ENCODE data around the gene HJURP.

Gene HJURP

DNA sequence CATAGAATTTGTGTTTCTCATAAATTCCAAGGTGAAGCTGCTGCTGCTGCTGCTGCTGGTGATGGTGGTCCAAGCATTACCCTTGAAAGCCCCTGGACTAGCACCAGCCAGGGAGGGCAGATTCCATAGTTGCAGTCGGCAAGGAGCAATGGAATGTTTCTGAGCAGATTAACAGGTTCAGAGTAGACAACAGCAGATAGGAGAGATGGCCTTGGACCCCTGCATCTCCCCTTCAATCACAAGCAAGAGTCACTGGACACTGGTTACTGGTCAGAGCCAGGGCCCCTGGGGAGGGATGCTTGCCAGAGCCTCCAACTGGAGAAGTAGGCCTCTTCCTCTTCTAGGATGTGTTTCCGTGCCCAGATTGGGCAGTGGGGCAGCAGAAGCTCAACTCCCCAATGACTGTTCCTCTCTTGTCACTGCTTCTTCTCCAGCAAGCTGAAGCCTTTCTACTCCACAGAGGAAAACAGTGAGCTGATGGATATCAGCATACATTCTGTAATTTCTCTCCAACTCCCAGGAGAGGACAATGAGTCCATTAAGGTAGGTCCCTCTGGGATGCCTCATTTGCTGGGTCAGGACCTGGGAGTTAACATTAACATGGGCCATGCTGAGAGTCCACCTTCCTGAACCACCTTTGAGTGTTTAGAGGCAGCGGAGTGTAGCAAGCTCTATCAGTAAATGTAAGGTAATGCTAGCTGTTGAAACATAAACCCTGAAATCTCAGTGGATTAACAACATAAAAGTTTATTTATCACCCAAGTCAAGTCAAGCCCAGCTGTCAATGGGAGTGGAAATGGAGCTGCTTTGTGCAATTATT lies 40.9 kb downstream of the HJURP start:
- no peak for DNase-seq (ENCODE audit: low read depth)

DNA sequence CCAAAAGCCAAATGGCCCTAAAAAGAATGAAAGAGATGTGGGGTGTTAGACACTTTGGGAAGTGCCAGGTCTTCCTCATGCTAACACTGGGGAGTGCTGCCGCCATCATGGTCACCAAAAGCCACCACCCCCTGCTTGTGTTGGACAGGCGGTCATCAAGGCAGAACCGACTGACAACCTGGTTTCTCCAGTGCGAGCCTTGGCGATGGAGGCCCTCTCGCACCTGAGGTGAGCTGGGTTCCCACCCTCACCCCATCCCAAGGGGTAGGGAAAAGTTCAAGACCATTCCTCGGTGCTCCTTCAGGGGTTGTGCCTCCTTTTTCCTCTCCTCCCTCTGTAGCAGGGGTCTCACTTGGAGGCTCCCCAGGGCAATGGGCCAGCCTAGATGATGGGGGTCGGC lies 42.6 kb downstream of the HJURP start:
- no peak for DNase-seq (ENCODE audit: low read depth)

DNA sequence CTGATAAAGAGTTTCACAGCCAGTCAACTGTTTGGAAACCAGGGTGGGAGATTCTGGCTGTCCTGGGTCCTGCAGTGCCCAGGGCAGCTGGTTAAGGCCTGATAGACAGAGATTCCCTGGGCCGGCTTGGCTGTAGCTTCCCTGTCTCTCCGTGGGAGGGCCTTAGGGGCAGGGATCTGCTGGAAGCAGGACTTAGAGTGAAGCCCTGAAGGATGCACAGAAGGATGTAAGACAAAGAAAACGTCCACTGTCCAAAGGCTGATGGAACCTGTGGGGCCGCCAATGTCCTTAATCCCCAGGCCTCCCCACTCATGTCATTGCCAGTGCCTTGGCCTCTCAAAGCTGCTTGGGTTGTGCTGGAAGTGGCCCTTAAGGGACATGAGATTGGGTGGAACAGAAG lies 43.2 kb downstream of the HJURP start:
- no peak for DNase-seq (ENCODE audit: low read depth)

DNA sequence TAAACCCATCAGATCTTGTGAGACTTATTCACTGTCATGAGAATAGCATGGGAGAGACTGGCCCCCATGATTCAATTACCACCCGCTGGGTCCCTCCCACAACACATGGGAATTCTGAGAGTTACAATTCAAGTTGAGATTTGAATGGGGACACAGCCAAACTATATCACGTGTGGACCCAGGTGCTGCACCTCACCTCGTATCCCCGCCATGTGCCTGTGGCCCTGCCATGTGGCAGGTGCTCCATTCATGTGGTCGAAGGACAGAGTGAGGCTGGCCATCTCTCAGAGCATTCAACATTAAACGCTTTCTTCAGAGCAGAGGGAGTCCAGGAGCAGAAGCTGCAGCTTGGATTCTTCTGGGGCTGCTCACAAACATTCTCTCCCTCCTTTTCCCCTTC lies 44.0 kb downstream of the HJURP start:
- DNase-seq (ENCODE audit: low read depth): no peak

DNA sequence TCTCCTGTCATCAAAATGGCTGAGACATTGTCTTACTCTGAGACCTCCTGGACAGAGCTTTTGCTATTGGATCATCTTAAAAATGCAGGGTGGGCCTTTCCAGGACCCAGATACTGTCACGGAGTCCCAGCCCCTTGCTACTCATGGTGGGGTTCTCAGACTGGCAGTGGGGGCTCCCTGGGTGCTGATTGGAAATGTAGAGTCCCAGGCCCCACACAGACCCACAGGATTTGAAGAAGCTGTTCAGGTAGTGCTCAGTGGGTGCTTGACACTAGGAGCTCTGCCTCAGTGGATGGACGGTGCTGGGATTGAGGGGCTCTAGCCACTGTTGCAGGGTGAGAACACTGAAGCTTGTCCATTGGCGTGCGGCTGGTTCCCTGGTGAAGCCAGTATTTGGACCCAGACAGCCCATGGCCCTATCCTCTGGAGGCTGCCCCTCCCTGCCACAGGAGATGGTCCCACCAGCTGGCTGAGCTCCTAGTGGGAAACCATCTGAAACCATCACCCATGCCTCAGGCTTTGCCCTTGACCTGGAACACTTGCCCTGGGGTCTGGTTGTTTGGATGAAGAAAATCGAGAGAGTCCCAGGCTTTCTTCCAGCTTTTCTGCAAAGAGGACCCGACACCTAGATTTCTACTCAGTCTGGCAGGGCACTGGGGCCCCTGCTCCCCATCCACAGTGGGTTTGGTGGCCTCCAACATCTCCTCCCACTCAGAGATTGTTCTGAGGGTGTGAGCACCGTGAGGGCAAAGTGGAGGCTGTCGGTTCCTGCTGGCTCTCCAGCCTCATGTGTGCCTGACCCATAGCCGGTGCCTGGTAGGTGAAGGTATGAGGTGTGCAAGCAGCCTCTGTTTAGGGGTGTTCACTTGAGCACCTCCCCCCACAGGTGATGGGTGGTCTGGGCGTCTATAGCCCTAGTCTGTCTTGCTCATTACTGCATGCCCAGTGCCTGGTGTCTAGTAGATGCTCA lies 46.1 kb downstream of the HJURP start:
- DNase-seq (ENCODE audit: low read depth): no peak

DNA sequence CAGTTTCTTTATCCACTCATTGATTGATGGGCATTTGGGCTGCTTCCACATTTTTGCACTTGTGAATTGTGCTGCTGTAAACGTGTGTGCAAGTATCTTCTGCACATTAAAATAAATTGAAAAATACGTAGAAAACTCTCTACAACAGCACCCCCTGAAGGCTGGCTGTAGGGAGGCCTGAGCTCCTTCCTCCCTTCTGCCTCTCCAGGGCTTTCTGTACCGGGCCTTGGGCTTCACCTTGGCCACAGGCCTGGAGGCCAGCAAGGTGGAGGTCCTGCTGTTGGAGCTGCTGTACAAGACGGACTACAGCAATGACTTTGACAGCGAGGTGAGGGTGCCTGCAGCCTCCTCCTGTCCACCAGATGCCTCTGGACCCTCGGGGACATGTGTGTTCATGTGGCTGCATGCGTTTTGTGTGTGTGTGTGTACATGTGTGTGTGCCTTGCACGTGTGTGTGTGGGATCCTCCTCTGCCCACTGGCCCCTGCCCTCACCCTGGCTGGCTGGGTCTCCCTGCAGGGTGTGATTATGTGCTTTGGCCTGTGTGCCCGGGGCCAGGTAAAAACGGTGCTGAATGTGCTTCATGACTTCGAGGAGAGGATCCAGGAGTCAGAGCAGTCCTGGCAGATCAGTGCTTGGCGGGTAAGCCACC lies 47.0 kb downstream of the HJURP start:
- no peak for DNase-seq (ENCODE audit: low read depth)

DNA sequence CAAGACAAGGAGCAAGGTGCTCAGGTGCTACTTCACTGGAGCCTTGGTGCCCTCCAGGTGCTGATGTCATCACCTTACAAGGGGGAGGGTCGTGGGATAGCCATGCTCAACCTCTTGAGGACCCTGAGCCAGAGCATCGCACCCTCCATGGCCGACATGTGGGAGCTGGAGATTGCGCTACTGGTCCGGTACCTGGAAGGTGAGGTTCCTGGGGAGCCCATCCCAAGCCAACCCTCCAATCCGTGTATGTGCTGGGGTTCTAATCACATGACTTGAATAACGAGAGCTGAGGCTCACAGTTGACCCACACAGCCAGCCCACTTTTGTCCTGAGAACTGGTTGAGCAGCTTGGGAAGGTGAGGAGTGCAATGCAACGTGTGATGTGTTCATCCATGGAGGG lies 50.3 kb downstream of the HJURP start:
- DNase-seq (ENCODE audit: low read depth): no peak

DNA sequence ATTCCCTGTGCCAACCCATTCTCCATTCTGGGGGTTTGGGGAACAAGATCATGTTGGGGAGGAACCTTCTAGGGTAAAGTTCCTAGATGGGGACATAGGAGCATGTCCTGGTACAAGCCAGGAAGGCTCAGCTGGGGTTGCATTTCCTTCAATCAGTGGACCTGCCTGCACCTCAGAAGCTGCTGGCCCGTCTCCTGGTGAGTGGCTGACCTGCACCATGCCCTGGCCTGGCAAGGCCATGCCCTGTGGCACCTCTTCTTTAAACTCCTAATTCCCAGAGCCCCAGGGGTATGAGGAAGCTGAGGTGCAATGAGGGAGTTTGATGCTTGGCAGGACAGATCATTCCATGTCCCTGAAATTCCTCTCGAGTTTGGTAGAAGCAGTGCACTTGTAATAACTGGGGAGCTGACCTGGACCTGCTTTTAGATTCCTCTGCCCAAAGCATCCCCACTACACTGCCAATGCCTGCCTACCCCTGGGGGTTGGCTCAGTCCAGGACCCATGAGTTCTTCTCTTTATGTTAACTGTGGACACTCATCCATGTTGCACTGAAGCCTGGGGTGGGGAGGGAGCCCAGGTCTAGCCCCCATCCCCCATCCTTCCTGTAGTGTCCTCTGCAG lies 50.9 kb downstream of the HJURP start:
- no peak for DNase-seq (ENCODE audit: low read depth)

DNA sequence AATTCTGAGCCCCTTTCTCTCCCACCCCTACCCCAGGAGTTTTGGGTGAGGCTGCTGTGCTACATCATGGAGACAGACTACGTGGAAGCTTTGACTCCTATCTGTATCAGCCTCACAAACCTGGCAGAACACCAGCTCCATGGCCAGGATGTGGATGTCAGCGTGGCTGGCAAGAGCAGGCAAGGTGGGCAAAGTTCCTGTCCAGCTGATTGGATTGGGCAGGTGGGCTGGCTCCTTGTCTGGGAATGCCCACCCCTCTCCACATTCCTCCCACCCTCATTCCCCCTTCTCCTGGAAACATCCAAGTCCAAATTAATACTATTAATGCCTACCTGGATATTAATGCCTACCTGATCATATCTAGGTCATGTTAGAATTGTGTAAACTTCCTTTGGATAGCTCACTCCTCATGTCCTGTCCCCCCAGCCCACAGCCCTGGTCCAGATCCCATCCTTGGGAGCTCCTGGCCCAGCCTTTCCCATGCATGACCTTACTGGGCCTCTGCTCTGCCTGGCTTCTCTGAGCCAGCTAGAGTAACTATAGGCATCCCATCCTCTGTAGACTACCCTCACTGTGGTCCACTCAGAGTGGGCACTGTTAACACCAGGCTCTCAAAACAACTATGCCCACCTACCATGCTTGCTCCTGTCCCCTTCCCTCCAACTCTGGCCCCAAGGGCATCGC lies 52.1 kb downstream of the HJURP start:
- DNase-seq (ENCODE audit: low read depth): no peak

DNA sequence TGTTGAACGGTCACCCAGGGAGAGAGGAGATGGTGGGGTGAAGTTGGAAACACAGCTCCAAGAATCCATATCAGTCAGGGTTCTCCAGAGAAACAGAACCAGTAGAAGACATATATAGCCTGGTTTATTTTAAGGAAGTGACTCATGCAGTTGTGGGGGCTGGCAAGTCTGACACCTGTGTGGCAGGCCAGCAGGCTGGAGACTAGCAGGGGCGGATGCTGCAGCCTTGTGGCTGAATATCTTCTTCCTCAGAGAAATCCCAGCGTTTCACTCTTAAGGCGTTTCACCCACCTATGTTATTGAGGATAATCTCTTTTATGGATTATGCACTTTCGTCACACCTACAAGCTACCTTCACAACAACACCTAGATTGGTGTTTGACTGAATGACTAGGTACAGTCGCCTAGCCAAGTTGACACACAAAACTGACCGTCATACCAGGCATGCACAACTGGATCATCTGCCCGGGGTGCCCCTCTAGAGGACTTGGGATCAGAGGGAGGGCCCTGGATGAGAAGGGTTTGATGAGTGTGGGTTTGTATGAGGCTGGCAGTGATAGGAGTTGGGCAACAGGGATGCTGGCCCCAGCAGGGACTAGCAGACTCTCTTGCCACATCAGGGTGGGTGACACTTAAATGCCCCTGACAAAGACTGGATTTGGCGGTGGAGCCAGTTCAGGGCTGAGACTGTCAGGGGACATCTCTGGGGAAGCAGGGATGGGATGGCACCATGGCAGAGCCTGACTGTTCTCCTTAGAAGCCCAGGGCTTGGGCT lies 52.8 kb downstream of the HJURP start:
- DNase-seq (ENCODE audit: low read depth): no peak

DNA sequence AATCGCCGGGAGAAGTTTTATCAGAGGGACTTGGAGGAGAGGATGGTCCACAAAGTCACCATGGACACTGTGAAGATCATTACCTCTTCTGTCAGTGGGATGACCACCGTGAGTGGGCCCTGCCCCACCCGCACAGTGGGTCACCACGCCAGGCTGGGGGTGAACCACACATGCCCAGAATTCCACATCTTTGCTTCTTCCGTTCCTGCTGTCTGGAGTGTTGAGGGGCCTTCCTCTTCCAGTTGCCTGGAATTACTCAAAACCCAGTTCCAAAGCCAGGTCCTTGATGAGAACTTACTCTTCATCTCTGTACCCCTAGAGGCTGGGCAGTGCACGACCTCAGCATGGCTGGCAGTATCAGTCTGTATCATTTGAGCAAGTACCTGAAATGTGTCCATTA lies 54.1 kb downstream of the HJURP start:
- DNase-seq (ENCODE audit: low read depth): no peak

DNA sequence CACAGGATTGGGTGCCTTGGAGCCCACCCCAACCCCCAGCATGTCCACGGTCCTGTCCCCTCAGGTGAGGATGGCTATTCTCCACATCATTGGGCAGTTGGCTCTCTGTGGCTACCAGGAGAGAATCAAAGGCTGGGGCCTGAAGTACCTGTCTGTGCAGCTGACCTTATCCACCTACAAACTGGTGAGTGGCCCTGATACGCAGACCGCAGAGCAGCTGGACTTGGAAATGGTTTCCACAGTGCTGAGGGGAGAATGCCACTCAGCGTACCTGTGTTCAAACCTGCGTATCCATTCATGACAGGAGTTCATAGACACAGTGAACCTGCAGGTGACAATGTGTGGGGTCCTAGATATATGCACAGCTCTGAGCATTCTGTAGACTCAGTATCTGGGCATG lies 54.6 kb downstream of the HJURP start:
- no peak for DNase-seq (ENCODE audit: low read depth)

DNA sequence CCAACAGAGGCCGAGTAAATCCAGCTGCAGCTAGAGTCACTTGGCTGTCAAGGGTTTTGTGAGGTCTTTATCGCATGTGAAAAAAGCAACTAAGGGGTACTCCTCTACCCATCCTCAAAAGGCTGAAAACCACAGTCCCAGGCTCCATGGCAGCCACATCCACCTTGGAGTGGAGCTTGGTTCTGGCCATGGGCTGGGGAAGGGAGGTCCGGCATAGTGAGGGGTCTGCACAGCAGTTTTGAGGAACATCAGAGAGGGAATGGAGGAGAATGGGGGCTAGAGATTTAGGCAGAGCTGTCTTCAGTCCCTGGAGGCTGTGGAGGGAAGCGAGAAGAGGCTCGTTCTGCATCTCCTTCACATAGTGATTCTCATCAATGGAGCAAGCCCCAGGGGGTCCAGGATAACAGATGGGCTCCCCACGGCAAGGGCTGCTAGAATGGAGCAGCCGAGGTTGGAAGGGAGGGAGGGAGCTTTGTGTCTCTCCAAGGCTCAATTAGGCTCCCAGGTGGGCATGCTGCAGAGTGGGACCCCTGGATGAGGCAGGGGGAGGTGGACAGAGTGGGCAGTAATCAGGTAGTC lies 55.2 kb downstream of the HJURP start:
- DNase-seq (ENCODE audit: low read depth): no peak

DNA sequence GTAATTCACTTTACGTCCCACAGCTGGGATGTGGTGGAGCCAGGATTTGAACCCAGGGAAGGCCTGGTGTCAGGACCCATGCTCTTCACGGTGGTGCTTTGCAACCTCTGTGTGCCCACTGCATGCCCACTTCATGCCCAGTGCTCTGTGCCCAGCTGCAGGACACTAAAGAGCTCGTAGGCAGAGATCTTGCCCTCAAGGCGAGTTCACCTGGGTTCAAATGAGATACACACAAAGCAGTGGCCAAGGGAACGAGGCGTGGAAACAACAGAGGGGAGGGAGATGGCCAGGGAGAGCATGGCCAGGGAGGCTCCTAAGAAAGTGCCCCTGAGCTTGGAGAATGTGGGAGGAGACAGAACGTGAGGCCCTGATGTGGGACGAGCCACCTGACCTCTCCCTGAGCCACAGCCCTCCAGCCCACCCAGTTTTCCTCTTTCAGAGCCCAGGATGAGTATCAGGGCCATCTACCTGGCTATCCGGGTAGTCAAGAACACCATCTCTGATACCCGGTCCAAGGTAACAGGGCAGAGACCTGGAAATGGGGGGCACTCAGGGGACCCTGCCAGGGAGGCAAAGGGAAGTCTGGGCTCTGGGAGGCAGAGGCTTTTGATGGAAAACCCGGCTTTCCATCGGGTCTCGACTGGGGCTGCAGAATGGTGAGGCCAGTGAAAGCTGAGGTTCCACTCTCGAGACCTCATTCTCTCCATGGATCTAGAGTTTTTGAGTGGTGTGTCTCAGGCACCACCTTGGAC lies 55.8 kb downstream of the HJURP start:
- DNase-seq (ENCODE audit: low read depth): no peak

DNA sequence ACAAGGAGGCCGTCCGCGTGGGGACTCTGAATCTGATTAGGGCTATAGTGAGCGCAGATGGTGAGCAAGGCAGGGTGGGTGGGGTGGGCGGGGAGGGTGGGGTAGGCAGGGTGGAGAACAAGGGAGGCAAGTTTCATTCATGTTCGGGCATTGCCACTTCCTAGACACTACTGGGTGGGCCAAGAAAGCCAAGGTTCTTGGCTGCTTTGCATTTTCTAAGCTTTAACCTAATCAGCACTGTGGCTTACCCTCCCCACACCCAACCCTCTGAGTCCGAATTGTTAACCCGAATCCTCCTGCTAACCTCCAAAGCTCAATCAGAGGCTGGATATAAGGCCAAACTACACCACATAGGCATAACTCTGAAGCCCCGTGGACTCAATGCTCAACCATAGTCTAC lies 58.1 kb downstream of the HJURP start:
- no peak for DNase-seq (ENCODE audit: low read depth)

DNA sequence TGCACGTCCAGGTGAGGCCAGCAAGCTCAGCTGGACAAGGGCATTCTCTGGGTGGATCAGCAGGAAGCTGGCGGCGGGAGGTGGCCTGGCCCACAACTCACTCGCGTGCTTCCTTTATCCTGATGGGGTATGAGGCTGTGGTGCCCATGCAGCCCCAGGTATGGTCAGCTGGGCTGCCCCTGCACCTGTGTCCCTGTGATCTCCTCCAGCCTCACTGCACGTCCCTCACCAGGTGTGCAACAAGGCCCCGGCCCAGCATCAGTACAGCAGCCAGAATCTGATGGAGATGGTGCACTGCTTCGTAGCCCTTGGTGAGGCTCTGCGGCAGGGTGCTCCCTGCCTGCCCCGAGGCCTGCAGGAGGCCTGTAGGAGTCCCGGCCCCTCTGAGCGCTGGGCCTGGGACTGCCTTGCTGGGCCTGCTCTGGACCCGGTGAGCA lies 58.6 kb downstream of the HJURP start:
- no peak for DNase-seq (ENCODE audit: low read depth)

DNA sequence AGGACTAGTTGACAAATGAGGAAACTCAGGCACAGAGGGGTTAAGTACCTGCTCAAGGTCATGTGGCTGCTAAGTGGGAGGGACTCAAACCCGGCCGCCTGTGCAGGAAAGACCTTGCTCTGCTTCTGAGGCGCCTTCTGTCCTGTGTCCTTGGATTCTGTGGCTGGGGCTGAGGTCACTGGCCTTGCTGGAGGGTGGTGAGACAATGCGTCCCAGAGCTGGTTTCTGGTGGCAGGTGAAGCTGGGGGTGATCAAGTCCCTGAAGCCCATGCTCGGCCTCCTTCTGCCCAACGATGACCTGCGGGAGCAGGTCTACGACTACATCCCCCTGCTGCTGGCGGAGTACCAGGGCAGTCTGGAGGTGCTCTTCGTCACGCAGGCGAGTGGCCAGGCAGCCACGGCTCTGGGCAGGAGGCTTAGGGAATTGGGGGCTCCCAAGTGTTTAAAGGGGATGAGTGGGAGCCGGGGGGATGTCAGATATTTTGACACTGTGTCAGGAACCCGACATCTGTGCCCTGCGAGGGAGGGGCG lies 60.1 kb downstream of the HJURP start:
- DNase-seq (ENCODE audit: low read depth): no peak

DNA sequence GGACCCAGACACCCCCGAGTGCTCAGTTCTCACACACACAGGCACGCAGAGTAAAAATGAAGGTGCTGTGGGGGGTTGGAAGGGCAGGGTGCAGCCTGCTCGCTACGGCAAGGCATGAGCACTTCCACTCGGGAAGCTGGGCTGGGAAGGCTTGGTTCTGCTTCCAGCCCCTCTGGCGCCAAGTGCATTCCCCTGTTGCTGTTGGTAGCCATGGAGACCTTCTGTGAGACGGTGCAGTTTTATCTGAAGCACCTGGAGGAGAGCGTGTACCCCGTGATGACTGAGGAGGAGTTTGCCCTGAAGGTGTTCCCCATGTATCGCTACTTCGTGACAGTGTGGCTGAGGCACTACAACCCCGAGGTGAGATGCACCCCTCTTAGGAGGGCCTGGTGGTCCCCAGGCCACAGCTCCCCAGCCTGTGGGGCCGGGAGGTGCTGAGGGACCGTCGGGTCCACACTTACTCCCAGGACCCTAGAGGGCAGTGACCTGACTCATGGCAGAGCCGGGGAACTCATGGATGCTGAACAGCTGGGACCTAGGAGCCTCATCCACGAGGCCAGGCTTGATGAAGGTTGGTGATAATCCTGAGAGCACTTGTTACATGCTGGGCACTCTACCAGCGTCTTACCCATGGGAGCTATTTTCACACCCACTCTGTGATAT lies 60.7 kb downstream of the HJURP start:
- DNase-seq (ENCODE audit: low read depth): no peak

DNA sequence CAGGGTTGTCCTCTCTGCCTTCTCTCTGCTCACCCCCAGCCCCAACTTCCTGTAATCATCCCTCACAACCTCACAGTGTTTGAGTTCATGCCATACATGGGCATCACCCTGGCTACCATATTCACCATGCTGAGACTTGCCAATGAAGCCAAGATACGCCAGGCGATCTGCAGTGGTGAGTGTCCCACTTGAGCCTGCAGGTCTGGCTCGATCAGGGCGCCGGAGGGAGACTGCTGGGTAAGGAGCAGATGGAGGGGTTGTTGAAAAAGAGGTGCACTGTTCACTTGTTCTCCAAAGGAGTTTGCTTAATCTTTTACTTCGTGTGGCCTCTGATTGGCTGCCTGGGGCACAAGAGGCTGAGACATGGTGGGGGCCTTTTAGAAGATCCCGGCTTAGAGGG lies 61.6 kb downstream of the HJURP start:
- DNase-seq (ENCODE audit: low read depth): no peak

Data from stimulated activated CD8-positive, alpha-beta memory T cell treated with anti-CD3 and anti-CD28 coated beads, Interleukin-15, amount 100 ng/mL, for 1 hour (primary cell).